ENCODE data around the gene ZMYM5.

DNA sequence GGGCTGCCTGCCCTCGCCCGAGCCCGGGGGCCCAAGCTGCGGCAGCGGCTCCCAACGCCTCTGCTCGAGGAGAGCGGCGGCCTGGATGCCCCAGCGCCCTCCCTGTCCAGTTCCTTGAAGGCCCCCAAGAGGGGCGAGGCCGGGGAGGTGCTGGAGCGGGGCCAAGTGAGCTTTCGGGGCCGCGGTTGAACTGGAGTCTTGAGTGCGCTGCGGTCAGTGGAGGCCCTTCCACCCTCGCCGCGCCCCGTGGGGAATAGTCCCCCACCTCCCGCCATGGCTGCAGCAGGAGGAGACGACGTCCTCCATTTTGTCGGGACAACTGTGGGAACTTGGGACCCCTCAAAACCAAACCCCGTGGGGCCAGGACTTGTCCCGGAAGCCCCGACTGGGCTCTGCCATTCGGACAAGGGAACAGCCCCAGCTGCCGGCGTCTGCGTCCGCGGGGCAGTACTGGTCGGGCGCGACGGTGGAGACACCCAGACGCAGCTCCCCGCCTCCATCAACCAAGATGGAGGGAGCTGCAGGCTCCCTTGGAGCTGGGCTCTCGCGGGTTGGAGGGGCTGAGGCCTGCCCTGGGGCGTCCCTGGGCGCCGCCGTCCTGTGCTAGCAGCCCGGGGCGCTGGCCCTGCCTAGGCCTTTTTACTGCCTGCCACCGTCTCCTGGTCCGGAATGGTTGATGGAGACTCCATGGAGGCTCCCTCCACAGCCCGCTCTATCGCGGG lies 736 bp upstream of the ZMYM5 start:
- no peak for TF ChIP-seq POLR2A (IDR thresholded peaks at IDR 0.05)
- TF ChIP-seq, protein P1, sequence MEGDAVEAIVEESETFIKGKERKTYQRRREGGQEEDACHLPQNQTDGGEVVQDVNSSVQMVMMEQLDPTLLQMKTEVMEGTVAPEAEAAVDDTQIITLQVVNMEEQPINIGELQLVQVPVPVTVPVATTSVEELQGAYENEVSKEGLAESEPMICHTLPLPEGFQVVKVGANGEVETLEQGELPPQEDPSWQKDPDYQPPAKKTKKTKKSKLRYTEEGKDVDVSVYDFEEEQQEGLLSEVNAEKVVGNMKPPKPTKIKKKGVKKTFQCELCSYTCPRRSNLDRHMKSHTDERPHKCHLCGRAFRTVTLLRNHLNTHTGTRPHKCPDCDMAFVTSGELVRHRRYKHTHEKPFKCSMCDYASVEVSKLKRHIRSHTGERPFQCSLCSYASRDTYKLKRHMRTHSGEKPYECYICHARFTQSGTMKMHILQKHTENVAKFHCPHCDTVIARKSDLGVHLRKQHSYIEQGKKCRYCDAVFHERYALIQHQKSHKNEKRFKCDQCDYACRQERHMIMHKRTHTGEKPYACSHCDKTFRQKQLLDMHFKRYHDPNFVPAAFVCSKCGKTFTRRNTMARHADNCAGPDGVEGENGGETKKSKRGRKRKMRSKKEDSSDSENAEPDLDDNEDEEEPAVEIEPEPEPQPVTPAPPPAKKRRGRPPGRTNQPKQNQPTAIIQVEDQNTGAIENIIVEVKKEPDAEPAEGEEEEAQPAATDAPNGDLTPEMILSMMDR (IDR thresholded peaks at IDR 0.05 in 4 of 5, conservative IDR thresholded peaks at IDR 0.05 in 1 of 5): no peak

All from gastrocnemius medialis (tissue), 4 donors.